ENCODE data around the gene CD58.

- TF ChIP-seq CTCF (conservative IDR thresholded peaks at IDR 0.05): peak; percentile 98
- TF ChIP-seq EZH2 (IDR thresholded peaks at IDR 0.05; ENCODE audit: low read depth): no peak
These were observed 3.9 kb upstream of the CD58 start for GRCh38 chr1:116574581-116575291.
